NCI-H524 (cell line): ENCODE results near the gene TMX4.
A peak's percentile ranks its signal among the peaks of the same experiment; 100 is the strongest.

Source experiments
- DNase-seq, 2 experiments: peaks; one replicate each; lab custom pipeline; 2025; lab: John Stamatoyannopoulos, UW

TMX4 gene

GRCh38 chr20:8019998-8020247 is 362 bp upstream of the TMX4 start:
- no peak for DNase-seq

GRCh38 chr20:8018958-8019245 is 659 bp downstream of the TMX4 start:
- peak in 1 of 2 experiments; percentile 75 for DNase-seq

- no peak for DNase-seq
Measured at GRCh38 chr20:8012724-8013123, 6.8 kb downstream of the TMX4 start.

GRCh38 chr20:8008733-8009132 is 10.8 kb downstream of the TMX4 start:
- no peak for DNase-seq

GRCh38 chr20:8007490-8007889 is 12.1 kb downstream of the TMX4 start:
- no peak for DNase-seq

- no peak for DNase-seq
Measured at GRCh38 chr20:8005575-8006366, 13.8 kb downstream of the TMX4 start.

GRCh38 chr20:8005033-8005432 is 14.5 kb downstream of the TMX4 start:
- DNase-seq = peak; percentile 88 to 98

- DNase-seq = no peak
Measured at GRCh38 chr20:8002056-8002455, 17.5 kb downstream of the TMX4 start.

GRCh38 chr20:8000796-8001195 is 18.8 kb downstream of the TMX4 start:
- DNase-seq = no peak

- no peak for DNase-seq
Measured at GRCh38 chr20:7996898-7997297, 22.7 kb downstream of the TMX4 start.

- DNase-seq = no peak
Measured at GRCh38 chr20:7994809-7995208, 24.8 kb downstream of the TMX4 start.

GRCh38 chr20:7993703-7994102 is 25.9 kb downstream of the TMX4 start:
- no peak for DNase-seq

- DNase-seq = no peak
Measured at GRCh38 chr20:7993238-7993637, 26.3 kb downstream of the TMX4 start.

GRCh38 chr20:7990385-7990784 is 29.2 kb downstream of the TMX4 start:
- DNase-seq = no peak

- DNase-seq = peak in 1 of 2 experiments; percentile 13
Measured at GRCh38 chr20:7989379-7989778, 30.2 kb downstream of the TMX4 start.

- peak in 1 of 2 experiments; percentile 32 for DNase-seq
Measured at GRCh38 chr20:7985916-7986315, 33.6 kb downstream of the TMX4 start.

GRCh38 chr20:7984192-7984591 is 35.4 kb downstream of the TMX4 start:
- no peak for DNase-seq

GRCh38 chr20:7981374-7981773 is 38.2 kb downstream of the TMX4 start:
- DNase-seq = no peak

GRCh38 chr20:7980332-7981046 is 39.1 kb downstream of the TMX4 start:
- peak in 1 of 2 experiments; percentile 56 for DNase-seq

GRCh38 chr20:7977709-7978108 is 41.9 kb downstream of the TMX4 start:
- DNase-seq = no peak

GRCh38 chr20:7975851-7976414 is 43.6 kb downstream of the TMX4 start:
- no peak for DNase-seq

GRCh38 chr20:7974785-7975435 is 44.7 kb downstream of the TMX4 start:
- DNase-seq = no peak
